Measurements from ENCODE around the gene GFRA1.

GFRA1 gene, protein sequence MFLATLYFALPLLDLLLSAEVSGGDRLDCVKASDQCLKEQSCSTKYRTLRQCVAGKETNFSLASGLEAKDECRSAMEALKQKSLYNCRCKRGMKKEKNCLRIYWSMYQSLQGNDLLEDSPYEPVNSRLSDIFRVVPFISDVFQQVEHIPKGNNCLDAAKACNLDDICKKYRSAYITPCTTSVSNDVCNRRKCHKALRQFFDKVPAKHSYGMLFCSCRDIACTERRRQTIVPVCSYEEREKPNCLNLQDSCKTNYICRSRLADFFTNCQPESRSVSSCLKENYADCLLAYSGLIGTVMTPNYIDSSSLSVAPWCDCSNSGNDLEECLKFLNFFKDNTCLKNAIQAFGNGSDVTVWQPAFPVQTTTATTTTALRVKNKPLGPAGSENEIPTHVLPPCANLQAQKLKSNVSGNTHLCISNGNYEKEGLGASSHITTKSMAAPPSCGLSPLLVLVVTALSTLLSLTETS

DNA sequence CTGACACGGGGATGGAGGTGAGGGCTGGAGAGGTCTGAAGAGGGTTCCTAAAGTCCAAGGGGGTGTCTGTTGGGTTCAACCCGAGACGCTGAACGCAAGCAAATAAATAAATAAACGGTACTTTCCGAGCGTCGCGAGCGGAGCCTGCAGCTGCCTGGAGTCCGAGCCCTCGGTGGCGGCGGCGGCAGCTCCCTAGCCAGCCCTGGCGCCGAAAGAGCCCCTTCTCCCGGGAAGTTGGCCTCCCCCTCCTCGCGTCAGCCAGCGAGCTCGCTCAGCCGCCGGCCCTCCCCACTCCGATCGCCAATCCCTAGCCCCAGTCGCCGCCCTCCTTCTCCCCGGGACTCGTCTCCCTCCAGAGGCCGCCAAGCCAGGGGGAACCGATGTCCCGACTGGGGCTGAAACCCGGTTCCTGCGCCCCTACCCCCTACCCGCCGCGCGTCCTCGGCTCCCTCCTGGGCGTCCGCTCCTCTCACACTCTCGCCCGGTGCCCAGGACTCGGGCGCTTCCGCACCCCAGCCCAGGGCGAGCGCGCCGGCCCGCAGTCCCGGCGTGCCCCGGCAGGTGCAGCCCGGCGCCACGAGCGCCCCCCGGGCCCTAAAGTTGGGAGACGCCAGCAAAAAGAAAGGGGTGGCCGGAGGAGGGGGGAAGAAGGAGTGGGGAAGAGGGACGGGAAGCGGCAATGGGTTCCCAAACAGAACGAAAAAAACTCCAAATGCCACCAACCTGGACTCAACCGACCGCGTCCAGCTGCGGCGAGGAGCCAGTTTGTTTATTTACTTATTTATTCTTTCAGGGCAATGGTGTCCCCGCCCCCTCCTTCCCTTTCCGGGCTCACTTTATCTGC, at the start of gene GFRA1:
Gene GFRA1 (minus strand): TSS at position 767 of the 844 bp plus-strand sequence. CDS start 1,177 bp downstream, outside the sequence.
- DNase-seq (ENCODE audit: low read depth), result no peak

DNA sequence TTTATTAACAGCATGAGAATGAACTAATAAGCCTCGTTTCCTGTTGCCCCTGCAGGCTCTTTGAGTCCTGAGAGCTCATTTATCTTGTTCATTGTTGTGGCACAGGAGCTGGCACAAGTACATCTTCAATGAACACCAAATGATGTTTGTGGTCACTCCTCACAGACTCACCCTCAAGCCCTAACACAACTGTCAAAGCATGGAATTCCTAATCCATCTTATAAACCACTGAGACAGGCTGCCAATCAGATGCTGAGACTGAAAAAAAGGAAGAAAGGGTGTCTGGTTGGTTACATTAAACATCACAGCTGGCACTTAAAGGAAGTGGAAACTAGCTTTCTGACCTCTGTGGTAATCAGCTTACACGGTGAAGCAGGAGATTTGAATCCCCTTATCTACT, 43.5 kb upstream of the GFRA1 start:
- no peak for DNase-seq (ENCODE audit: low read depth)

DNA sequence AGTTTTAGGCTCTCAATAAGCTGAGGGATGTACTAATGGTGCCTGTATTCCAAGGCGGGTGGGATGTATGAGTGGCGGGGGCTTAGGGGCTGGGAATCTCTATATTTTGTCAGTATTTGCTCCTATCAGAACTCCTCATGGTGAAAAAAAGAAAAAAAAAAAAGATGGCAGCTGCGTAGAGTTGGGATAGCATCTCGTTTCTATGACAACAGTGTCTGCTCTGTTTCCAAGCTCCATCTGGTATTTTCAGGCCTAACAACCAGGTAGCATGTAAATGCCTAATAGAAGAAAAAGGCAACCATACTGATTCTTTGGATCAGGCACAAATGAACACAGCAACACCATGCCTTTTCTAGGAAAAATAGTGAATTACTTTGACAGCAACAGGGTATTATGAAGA, 39.5 kb upstream of the GFRA1 start:
- no peak for DNase-seq (ENCODE audit: low read depth)

DNA sequence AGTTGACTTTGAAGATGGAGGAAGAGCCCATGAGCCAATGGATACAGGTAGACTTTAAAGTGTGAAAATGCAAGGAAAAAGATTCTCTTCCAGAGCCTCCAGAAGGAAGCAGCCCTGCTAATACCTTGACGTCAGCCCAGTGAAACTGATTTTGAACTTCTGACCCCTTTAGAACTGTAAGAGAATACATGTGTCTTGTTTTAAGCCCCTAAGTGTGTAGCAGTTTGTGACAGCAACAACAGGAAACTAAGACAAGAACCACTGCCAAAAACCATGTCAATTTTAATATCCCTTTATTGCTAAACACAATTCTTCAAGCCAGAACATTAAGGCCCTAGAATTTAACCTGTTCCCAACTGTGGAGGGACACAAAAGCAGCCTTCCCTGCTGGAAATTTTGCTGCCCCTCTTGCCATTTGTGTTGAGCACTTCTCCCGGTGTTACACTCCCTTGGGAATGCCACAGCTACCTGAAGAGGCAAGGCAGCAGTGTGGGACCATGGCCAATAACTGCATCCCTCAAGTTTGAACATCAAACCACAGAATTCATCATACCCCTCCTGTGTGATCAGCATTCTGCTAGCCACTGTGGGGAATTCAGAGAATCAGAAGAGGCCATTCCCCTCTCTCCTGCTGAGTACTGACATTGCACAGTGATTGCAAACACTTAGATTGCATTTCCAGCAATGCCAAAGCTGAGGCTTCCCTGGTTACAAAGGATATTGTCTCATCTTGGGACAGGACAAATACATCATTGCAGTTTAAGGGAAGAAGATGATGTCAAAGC, 38.9 kb upstream of the GFRA1 start:
- DNase-seq (ENCODE audit: low read depth), result no peak

DNA sequence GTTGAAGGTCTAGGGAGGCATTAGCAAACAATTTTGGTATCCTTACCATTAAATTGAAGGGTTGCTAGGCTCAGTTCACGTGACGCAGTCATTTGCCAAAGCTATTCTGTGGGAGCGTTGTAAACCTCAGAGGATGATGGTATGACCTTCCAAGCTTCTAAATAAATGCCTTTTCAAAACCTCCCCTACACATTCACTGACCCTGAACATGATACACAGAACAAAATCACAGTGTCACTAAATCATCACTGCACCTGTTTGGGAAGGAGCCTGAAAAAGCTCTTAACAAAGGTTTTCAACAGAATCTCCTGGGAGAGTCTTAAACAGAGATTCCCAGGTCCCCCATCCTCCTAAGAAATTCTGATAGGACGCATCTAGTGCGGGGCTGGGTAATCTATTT, 38.0 kb upstream of the GFRA1 start:
- no peak for DNase-seq (ENCODE audit: low read depth)

DNA sequence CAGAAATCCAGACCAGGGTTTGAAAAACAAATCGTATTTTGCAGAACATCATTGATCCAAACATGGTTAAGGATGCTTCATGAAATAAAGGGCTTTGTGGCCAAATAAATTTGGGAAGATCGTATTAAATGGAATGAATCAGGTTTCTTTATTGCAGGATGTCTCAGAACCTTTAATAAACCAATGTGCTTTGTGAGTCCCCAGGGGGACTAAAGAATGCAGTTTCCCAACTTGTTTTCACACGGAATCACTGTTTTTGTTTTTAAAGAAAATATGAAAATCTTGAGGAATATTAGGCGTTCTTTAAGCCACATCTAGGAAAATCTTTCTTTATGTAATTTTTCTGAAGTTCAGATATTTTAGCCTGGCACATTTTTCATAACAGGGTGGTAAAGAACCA, 34.4 kb upstream of the GFRA1 start:
- DNase-seq (ENCODE audit: low read depth), result no peak

DNA sequence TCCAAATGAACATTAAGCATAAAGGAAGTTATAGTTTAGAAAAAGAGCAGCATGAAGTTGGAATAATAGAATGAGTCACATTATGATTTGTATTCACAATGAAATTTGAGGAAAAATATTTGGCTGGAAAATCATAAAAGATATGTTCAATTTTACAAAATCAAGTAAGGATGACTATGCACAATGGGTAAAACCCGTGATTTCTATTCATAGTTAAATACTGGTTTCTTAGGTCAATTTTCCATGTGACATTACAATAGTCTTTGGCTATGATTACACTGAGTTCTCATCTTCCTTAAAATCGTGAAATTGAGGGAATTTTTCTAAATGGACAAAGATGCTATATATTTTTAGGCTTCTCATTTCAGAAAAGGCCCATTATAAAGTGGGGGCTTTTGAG, 33.8 kb upstream of the GFRA1 start:
- no peak for DNase-seq (ENCODE audit: low read depth)

DNA sequence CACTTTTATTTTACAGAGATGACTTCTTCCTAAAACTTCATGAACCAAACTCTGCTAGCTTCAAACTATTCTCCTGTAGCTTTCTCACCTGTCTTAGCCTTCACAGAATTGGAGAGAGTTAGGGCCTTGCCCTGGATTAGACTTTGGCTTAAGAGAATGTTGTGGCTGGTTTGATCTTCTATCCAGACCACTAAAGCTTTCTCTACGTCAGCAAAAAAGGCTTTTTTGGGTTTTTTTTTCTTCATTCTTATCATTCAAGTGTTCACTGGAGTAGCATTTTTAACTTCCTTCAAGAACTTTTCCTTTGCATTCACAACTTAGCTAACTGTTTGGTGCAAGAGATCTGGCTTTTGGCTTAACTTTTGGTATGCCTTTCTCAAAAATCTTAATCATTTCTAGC, 31.9 kb upstream of the GFRA1 start:
- DNase-seq (ENCODE audit: low read depth), result no peak

DNA sequence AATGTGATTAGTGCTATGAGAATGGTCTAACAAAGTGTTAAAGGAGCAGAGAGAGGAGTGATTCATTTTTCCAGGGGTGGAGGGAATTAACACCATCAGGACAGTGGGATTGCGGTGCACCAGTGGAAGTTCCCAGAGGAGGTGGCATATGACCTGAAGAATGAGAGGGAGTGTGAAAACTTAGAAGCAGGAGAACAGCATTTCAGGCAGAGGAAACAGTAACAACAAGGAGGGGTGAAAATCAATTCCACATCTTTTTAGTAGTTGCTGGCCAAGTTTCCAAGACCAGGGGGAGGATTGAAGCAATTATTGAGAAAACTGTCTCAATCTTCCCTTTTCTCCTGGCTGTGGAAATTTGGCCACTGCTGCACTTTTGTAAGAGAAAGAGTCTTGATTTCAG, 27.5 kb upstream of the GFRA1 start:
- DNase-seq (ENCODE audit: low read depth), result no peak

DNA sequence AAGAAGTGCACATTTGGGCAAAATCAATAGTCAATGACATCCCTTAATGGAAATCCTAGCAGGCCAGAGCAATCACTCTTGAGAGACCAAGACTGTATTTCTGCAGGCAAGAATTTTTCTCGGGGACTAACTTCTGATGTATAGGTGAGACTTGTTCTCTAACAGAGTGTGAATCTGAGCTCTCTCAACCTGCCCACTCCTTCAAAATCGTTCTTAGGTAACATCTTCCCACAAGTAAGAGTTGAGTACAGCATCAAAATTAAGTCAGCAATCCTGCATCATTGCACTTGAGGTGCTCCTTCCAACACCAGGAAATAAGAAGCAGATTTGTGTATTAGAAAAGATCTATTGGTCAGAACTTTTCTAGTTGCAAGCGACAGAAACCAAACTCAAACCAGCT, 25.6 kb upstream of the GFRA1 start:
- no peak for DNase-seq (ENCODE audit: low read depth)

DNA sequence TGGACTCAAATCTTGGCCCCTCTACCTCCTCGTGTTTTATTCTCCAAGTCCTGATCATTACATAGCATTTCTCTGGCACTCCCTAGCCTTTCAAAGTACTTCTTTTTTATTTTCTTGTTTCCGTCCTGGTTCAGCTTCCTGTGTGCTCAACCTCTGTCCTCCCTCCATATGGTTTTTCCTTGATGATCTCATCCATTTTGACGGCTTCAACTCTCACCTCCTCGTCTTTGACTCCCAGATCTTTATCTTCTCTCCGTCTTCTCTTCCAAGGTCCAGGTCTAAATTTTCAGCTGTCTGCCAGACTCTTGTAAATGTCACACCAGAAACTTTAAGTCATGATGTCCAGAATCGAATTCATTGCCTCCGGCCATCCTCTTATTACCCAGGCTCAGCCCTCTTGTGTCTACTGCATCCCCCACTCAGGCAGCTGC, 23.3 kb upstream of the GFRA1 start:
- DNase-seq (ENCODE audit: low read depth), result no peak

DNA sequence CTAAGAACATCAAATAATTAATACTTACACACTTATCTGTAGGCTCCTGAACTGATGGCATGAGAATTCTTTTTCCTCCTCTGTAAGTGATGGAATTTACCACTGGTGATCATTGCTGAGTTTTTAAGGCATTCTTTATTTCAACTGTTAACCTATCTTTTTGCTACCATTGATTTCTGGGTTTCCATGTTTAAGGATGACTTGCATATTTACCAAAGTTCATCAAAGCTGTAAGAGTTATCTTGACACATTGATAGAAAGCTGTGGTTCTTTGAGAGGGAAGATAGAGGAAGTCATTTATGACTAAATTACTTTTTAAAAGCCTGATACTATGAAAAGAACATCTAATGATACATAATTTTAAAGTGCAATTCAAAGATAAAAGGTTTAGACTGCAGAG, 19.5 kb upstream of the GFRA1 start:
- no peak for DNase-seq (ENCODE audit: low read depth)

DNA sequence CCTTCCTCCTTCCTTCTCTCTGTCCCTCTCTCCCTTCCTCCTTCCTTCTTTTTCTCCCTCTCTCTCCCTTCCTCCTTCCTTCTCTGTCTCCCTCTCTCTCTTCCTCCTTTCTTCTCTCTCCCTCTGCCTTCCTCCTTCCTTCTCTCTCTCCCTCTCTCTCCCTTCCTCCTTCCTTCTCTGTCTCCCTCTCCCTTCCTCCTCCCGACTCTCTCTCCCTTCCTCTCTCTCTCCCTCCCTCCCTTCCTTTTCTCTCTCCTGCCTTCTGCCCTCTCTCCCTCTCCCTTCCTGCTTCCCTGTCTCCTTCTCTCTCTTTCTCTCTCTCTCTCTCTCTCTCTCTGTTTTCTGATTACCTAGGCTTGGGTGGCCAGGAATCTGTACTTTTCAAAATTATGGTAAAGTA, 16.6 kb upstream of the GFRA1 start:
- DNase-seq (ENCODE audit: low read depth), result no peak

DNA sequence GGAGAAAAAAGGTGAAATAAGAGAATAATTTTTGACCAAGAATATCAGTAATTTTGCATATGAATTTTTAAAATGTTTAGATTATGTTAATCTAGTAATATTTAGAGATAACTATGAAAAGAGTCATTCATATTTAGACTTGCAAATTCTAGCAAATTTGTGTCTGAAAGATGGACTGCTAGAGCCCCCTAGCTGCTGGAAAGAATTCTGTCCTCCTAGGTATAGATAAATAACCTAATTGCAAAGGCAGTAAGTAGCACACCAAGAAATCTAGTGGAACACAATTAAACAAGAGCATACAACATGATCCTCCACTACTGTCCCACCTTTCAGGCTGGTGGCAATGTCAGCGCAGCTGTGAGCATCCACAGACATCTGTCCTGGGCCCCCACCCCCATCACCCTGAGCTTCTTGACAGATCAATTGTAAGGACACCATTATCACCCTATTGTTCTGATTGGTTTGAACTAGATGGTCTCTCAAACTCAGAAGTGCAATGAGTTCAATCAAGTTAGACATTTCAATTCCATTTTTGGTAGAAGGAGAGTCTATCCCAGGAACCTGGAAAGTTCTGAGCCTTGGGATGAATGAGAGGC, 15.0 kb upstream of the GFRA1 start:
- no peak for DNase-seq (ENCODE audit: low read depth)

DNA sequence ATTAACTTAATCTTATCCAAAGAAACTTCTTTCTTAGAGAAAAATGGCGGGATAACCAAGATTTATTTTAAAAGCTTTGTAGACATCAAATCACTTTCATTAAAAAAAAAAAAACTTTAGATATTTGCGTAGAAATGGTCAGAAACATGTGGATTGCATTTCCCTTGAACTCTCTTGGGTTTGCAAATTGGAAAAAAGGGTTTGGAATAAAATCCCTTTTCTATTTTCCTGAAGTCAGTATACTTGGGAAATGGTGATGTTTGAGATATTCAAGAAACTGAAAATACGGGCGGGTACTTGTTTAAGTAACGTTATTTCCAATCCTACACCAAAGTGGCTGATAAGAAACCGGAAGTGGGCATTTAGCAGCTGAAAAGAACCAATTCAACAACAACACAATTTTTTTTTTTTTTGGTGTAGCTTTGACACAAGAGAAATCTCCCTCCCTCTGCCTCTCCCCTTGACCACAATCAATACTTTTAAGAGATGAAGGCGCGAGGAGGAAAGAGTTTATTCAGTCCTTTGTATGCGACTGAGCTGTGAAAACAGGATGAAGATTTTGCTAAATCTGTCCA, 13.7 kb upstream of the GFRA1 start:
- DNase-seq (ENCODE audit: low read depth), result no peak

DNA sequence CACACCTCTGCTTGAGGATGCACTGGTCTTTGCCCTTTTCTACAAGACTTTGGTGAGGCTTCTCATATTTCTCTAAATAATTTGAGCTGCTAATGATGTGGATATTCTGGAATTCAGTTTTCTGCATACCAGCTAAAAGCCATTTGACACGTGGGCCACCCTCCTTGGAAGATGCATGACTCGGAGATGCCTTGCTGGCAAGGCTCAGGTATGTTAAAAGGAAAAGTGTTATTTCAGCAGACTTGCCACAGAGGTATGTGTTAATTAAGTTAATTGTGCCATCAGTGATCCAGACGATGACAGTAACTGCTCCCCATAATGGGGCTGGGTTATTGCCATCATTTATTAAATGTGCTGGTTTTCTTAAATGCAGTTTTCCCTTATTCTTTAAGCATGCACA, 8.8 kb upstream of the GFRA1 start:
- no peak for DNase-seq (ENCODE audit: low read depth)

DNA sequence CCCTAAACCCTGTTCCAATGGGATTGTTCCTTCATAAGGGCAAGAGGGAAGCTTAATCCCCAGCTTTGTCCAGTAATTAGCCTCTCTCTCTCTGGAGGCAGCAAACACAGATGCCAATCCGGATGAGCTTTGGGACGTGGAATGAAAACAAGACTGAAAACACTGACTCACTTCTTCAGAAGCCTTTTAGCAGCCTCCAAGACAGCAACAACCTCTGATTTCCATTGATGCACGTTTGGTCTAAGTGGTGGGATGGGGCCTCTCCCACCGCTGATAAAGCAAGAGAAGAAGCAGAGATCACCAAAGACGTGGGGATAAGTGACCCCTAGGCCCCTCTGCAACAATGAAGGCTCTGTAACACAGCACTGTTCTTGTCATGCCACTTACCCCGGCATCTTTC, 5.8 kb upstream of the GFRA1 start:
- DNase-seq (ENCODE audit: low read depth), result no peak

DNA sequence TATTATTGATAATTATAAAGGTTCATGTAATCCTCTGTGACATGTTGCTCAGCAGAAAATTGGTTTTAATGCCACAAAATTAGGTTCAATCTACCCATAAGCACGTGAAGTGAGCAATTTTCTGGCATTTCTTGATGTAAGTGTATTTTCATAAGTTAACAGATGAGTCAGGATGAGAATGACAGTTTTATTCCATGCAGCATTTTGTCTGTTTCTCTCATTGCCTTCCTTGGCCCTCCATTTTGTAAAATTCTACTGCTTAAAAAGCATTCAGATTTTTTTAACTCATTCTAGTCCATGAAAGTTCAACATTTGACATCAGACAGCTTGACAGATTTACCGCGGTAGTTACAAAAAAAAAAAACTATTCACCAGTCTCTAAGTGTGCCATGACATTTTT, 4.0 kb upstream of the GFRA1 start:
- no peak for DNase-seq (ENCODE audit: low read depth)

DNA sequence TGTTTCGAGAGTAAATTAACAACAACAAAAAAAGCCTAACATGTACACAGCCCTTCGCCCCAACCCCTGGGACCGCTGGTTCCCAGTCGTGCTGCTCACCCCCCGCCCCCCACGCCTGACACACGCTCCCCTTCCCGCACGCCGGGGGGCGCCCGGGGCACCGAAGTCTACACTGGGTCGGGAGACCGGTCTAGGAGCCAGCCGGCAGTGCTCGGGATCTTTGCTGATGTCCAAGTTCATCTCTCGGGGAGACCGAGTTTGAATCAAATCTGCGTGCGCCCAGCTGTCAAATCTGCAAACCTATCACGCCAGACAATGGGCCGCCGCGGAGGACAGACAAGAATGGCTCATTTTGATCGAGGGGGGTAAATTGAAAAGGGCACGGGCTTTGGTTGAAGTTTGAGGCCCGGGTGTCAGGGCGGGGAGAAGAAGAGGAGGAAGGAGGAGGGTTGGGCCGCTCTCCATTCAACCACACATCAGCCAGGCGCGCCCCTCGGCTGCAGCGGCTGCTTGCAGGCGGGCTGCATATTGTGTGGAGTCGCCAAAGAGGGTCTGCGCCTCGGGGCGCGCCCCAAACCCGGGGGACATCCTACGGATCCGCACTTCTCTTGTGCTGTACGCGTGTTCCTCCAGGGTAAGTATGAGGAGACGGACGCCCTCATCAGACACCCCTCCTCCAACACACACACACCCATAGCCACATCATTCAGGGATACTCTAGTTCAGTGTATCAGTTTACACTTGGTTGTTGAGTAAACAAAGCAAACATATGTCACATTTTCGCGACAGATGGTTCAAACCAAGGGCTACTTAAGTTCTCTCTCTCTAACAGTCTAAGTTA, 1.3 kb upstream of the GFRA1 start:
- DNase-seq (ENCODE audit: low read depth), result no peak

DNA sequence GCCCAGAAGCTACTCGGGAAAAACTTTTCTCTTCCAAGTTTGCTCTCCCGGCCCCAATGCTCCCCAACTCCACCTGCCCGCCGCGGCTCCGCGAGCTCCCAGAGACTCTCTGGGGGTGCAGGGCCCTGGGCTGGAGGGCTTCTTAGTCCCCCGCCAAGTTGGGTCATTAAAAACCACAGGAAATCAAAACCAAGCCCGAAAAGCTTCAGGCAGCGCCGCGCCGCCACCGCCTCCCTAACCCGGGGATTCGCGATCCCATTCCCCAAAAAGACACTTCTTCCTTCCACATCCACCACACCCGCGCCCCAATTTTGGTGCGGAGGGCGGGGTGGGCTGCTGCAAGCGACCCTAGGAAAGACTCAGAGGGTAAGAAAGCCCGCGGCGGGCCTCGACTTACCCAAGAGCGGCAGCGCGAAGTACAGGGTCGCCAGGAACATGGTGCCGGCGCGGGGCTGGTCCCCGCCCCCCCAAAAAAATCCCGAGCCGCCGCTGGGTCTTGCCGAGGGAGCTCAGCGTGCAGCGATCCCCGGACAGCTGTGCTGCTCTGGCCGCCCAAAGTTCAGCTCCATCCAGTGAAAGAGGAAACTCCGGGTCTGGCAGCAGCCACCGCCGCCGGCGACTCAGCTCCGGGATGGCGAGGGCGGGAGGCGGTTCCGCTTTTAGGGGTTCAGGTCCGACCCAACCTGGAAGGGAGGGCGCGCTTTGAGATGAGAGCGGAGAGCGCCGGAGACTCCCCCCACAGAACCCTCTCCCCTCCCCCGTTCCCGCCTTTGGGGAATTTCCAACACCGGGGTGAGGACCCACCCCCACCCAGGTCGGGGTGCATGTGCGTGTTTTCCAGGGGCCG, 1.2 kb downstream of the GFRA1 start:
- DNase-seq (ENCODE audit: low read depth), result no peak

Data from activated T-helper 9 cell treated with anti-CD3 and anti-CD28 coated beads, Interleukin-2, amount 50 U/mL, for 16 hours (primary cell).